ENCODE results near the gene DYNLL2. TPM values are rescaled to one million over a fixed set of nuclear protein-coding genes. Genes with fewer than 3 reads are reported as not detected.
"Not testable (repeated sequence)": the region's sequence is repeated elsewhere in the genome, so short reads cannot be mapped to it uniquely, and the experiment has no call there.

Gene DYNLL2
- polyA plus RNA-seq, 1 of the 3 experiments (the other 2 are of a cell fraction) = 27.0 TPM

GRCh38 chr17:58141505-58141904 lies 58.3 kb downstream of the DYNLL2 start:
- TF ChIP-seq MEF2A (IDR thresholded peaks at IDR 0.05; ENCODE audit: borderline replicate concordance, low read depth) (no peak), SIN3A (IDR thresholded peaks at IDR 0.05; ENCODE audit: borderline replicate concordance, low read depth, low read length) (no peak), MXI1 (IDR thresholded peaks at IDR 0.05; ENCODE audit: low read depth, low read length) (no peak), SMC3 (IDR thresholded peaks at IDR 0.05; ENCODE audit: low read depth, low read length) (no peak), CTCF (IDR thresholded peaks at IDR 0.05) (no peak), POLR2AphosphoS5 (IDR thresholded peaks at IDR 0.05; ENCODE audit: low read depth, low read length) (no peak), EZH2phosphoT487 (IDR thresholded peaks at IDR 0.05; ENCODE audit: borderline replicate concordance, low read depth) (no peak), NRF1 (IDR thresholded peaks at IDR 0.05; ENCODE audit: low read depth, low read length) (no peak), PBX3 (IDR thresholded peaks at IDR 0.05) (no peak)
- H3K4me2 ChIP-seq = no peak overlapping the region
- H3K9ac ChIP-seq = no peak overlapping the region
- H3K4me1 ChIP-seq (ENCODE audit: control insufficient read depth in 1 of 2, insufficient read depth in 2 of 2, low read depth in 1 of 2, low read length in 1 of 2) = no peaks in the 10 kb centered on the region
- CTCF ChIA-PET = interaction anchor here (1.1 kb wide), 1 partner anchor 49 kb away, joined by 3 read pairs; no protein-coding TSS in a partner anchor
- WGBS (ENCODE audit: low lambda C conversion rate) = 39% methylated on average over 5 of the region's 5 CpGs
- H4K20me1 ChIP-seq (ENCODE audit: insufficient read depth) = no peaks in the 10 kb centered on the region
- H2AFZ ChIP-seq (ENCODE audit: low read depth) = no peak overlapping the region
- H3K27me3 ChIP-seq (ENCODE audit: insufficient read depth) = peaks cover 33% of the 10 kb centered on the region; the same call in 1 of the 2 replicates
- no peaks in the 10 kb centered on the region for H3K79me2 ChIP-seq (ENCODE audit: insufficient read depth)
- H3K9me2 ChIP-seq = no peaks in the 10 kb centered on the region; the same call in 1 of the 2 replicates
- POLR2A ChIA-PET = no interaction called here
- peaks cover 15% of the 10 kb centered on the region; the same call in 1 of the 2 replicates for H3K9me3 ChIP-seq
- no peaks in the 10 kb centered on the region for H3F3A ChIP-seq (replicated peaks; ENCODE audit: insufficient read depth)
- H3K4me3 ChIP-seq (ENCODE audit: low read depth in 2 of 2, low read length in 1 of 2) = no peak overlapping the region
- no peak overlapping the region for H3K27ac ChIP-seq (ENCODE audit: low read depth in 2 of 2, low read length in 1 of 2)
- DNase-seq = no peak
- H3K36me3 ChIP-seq (replicated peaks in 1 of 2; ENCODE audit: control insufficient read depth in 1 of 2, insufficient read depth in 2 of 2, low read length in 1 of 2) = no peaks in the 10 kb centered on the region

GRCh38 chr17:58143335-58143734 lies 60.1 kb downstream of the DYNLL2 start:
- H3K4me3 ChIP-seq (ENCODE audit: low read depth in 2 of 2, low read length in 1 of 2); H3F3A ChIP-seq (replicated peaks; ENCODE audit: insufficient read depth); DNase-seq; H3K27ac ChIP-seq (ENCODE audit: low read depth in 2 of 2, low read length in 1 of 2); H3K79me2 ChIP-seq (ENCODE audit: insufficient read depth); H3K9me2 ChIP-seq; H3K4me2 ChIP-seq; H3K9ac ChIP-seq; H2AFZ ChIP-seq (ENCODE audit: low read depth); CTCF ChIA-PET; POLR2A ChIA-PET; H4K20me1 ChIP-seq (ENCODE audit: insufficient read depth); H3K36me3 ChIP-seq (replicated peaks in 1 of 2; ENCODE audit: control insufficient read depth in 1 of 2, insufficient read depth in 2 of 2, low read length in 1 of 2); H3K4me1 ChIP-seq (ENCODE audit: control insufficient read depth in 1 of 2, insufficient read depth in 2 of 2, low read depth in 1 of 2, low read length in 1 of 2): not testable (repeated sequence)
- WGBS (ENCODE audit: low lambda C conversion rate) = 27% methylated on average over 4 of the region's 4 CpGs
- peaks cover 15% of the 10 kb centered on the region; the same call in 1 of the 2 replicates for H3K27me3 ChIP-seq (ENCODE audit: insufficient read depth)
- H3K9me3 ChIP-seq = peaks cover 21% of the 10 kb centered on the region; the same call in 1 of the 2 replicates

Data from SK-N-SH (cell line).